ENCODE results near the gene PRRC2B. TPM values are rescaled to one million over a fixed set of nuclear protein-coding genes. Genes with fewer than 3 reads are reported as not detected.
A peak's percentile ranks its signal among the peaks of the same experiment; 100 is the strongest.

PRRC2B gene
- total RNA-seq, 6 experiments from 2014 or later: 53.7 to 82.6 (median 57.3) TPM

DNA sequence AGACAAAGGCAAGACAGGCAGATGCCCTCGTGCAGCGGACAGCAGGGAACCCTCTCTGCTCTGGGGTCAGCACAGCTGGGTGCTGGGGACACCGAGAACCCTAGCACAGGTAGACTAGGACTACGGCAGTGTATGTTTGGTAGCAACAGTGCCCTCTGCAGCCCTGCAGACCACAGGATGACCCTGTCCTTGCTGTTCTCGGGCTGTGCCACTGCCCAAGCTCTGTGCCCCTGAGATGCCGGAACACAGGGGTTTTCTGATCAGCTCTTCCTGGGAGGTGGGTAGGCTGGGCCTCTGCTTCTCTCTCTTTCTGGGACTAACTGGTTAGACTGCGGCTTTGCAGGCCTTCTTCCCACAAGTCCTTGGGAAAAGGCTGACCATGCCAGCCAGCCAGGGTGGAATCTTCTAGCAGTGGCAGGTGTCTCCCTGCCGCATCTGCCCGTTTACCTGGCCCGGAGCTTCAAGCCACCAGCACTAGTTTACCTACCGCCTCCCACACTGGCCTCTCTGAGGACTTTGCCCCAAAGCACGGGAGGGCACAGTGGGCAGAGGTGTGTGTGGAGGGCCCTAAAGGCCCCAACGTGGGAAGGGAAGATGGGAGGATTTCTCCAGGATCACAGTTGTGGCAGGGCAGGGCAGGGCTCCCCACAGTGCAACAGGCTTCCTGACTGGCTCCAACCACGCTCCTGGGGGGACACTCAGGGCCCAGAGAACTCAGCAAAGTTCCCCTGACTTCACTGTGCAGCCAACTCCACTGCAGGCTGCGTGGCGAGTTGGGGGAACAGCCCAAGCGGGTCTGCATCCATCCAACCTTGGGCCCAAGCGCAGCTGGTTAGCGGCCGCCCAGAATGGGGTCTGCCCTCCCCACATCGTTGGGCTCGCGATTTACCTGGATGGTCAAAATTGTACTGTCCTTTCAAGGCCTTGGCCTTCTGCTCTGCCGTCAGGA lies 136.0 kb downstream of the PRRC2B start:
- Histone ChIP-seq H3K27me3 (no peaks in the 10 kb centered on the region), H3K27ac (peak overlapping the region; percentile 70 to 86 (median 70)), H3K4me3 (peak overlapping the region; percentile 97 to 100 (median 99)), H3K9me3 (no peaks in the 10 kb centered on the region), H3K36me3 (peaks cover 0 to 43% (median 25%) of the 10 kb centered on the region in 4 donors), H3K4me1 (peaks cover 0 to 19% (median 7%) of the 10 kb centered on the region in 4 donors)
- peak; percentile 9 for TF ChIP-seq POLR2A (IDR thresholded peaks at IDR 0.05)
- TF ChIP-seq, protein P1, sequence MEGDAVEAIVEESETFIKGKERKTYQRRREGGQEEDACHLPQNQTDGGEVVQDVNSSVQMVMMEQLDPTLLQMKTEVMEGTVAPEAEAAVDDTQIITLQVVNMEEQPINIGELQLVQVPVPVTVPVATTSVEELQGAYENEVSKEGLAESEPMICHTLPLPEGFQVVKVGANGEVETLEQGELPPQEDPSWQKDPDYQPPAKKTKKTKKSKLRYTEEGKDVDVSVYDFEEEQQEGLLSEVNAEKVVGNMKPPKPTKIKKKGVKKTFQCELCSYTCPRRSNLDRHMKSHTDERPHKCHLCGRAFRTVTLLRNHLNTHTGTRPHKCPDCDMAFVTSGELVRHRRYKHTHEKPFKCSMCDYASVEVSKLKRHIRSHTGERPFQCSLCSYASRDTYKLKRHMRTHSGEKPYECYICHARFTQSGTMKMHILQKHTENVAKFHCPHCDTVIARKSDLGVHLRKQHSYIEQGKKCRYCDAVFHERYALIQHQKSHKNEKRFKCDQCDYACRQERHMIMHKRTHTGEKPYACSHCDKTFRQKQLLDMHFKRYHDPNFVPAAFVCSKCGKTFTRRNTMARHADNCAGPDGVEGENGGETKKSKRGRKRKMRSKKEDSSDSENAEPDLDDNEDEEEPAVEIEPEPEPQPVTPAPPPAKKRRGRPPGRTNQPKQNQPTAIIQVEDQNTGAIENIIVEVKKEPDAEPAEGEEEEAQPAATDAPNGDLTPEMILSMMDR (IDR thresholded peaks at IDR 0.05): no peak
- 29% methylated on average over 3 of the region's 24 CpGs for WGBS (ENCODE audit: insufficient coverage, low coverage, low lambda C conversion rate, missing lambda C conversion rate)
- ATAC-seq: peak; percentile 67 to 76 (median 70)
- intact Hi-C loops (cut with DNase I): no loop called here
- DNase-seq: peak; percentile 67 to 87 (median 85)

DNA sequence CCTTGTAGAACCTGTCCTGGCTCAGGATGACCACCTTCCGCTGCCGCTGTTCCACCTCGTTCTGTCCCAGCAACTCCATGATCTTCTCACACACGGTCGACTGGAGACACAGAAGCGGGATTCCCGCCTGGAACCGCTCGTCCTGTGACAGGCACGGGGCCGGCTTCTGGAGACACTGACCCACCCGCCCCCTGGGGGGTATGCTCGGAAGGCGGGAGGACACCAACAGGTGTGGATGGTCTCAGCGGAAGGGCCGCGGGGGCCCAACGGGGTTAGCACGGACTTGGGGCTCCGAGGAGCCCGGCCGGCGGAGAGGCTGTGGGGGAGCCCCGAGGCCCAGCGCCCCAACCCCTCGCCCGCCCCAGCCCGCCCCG lies 136.6 kb downstream of the PRRC2B start:
- H3K36me3 ChIP-seq: peaks cover 0 to 37% (median 22%) of the 10 kb centered on the region in 4 donors
- peak; percentile 19 to 45 (median 28) for ATAC-seq
- DNase-seq: peak in 2 of 3 donors; percentile 47 to 69
- H3K27ac ChIP-seq: peak overlapping the region; percentile 70 to 86 (median 70)
- H3K9me3 ChIP-seq: no peaks in the 10 kb centered on the region
- peak overlapping the region; percentile 97 to 100 (median 99) for H3K4me3 ChIP-seq
- no peak for TF ChIP-seq POLR2A (IDR thresholded peaks at IDR 0.05)
- TF ChIP-seq, protein P1 (IDR thresholded peaks at IDR 0.05): peak in 1 of 4 donors; percentile 16
- intact Hi-C loops (cut with DNase I): no loop called here
- peaks cover 0 to 19% (median 7%) of the 10 kb centered on the region in 4 donors for H3K4me1 ChIP-seq
- no peaks in the 10 kb centered on the region for H3K27me3 ChIP-seq
- no CpG with 5 or more reads among the region's 29 CpGs for WGBS (ENCODE audit: insufficient coverage, low coverage, low lambda C conversion rate, missing lambda C conversion rate)

DNA sequence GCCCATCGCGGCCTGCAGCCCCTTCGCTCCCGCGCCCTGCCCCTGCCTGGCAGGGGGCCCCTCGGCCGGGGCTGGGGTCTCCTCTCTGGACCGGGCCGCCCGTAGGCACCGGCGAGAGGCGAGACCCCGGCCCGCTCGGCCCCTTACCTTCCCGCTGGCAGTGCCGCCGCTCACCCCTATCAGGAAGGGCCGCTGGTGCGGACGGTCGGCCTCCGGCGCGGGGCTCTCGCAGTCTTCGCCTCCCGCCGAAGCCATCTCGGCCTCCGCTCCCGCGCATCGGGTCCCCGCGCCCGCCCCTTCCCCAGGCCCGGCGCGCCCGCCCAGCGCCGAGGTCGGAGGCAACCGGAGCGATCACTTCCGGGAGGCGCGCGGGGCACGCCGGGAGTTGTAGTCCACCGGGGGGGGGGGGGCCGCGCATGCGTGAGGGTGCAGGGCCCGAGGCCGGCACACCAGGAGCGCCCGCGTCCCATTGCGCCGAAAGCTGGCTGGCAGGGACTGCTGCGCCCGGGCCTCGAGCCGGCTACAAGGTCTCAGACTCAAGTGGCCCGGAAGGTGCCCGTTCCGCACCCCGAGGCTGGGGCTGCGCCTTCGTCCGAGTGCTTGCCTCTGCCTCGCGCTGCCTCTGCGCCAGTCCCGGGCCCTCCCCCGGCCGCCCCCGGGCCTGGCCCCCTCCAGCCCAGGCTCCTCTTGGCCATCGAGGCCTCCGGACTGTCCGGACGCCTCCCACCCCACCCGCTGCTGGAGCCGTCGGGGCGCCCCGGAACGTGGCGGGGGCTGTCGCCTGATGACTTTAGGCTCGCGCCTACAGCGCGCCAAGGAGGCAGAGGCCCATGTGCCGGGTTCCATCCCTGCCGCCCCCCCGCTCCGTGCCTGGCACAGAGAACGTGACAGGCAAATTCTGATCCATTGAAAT lies 137.3 kb downstream of the PRRC2B start, which contains the start of gene UCK1:
Gene UCK1, minus strand, starts transcription at position 344 of the 913 bp plus-strand sequence. Its CDS starts 89 bp downstream, at position 255.
- peak; percentile 88 to 91 (median 90) for ATAC-seq
- H3K4me3 ChIP-seq: peak within 1 kb of the TSS; percentile 97 to 100 (median 99)
- DNase-seq: peak; percentile 81 to 85 (median 85)
- H3K4me1 ChIP-seq: peaks cover 0 to 19% (median 7%) of the 10 kb centered on the region in 4 donors
- H3K27ac ChIP-seq: peak within 1 kb of the TSS; percentile 70 to 86 (median 70)
- intact Hi-C loops (cut with DNase I): no loop called here
- 4% methylated on average over 9 of the region's 103 CpGs for WGBS (ENCODE audit: insufficient coverage, low coverage, low lambda C conversion rate, missing lambda C conversion rate)
- H3K36me3 ChIP-seq: peaks cover 0 to 30% (median 19%) of the 10 kb centered on the region in 4 donors
- H3K9me3 ChIP-seq: no peaks in the 10 kb centered on the region
- TF ChIP-seq, protein P1 (IDR thresholded peaks at IDR 0.05): no peak
- peak; percentile 79 for TF ChIP-seq POLR2A (IDR thresholded peaks at IDR 0.05)
- H3K27me3 ChIP-seq: no peaks in the 10 kb centered on the region

DNA sequence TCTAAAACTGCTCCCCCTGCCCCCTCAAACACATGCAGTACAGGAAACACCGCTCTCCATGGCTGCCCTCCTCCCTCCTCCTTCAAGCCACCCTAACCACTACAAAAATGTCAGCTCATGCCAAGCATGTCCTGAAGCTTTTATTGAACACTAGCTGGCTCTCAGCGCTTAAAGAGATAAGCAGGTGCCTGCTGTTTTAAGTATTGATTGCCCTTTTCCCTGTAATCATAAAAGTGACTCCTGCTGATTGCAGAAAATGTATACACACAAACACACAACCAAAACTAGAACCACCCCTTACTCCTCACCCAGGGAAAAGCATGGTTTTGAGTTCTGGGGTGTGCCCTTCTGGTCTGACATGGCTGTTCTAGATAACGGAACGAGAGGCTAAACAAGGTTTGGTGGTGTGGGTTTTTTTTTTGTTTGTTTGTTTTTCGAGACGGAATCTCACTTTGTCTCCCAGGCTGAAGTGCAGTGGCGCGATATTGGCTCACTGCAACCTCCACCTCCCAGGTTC lies 140.9 kb downstream of the PRRC2B start:
- Histone ChIP-seq H3K27ac (peak overlapping the region in 2 of 3 donors; percentile 43 to 49), H3K27me3 (no peaks in the 10 kb centered on the region), H3K9me3 (no peaks in the 10 kb centered on the region), H3K4me3 (peak overlapping the region in 2 of 3 donors; percentile 3 to 20), H3K4me1 (peaks cover 0 to 13% (median 3%) of the 10 kb centered on the region in 4 donors), H3K36me3 (no peaks in the 10 kb centered on the region)
- intact Hi-C loops (cut with DNase I): no loop called here
- TF ChIP-seq POLR2A (IDR thresholded peaks at IDR 0.05): no peak
- TF ChIP-seq, protein P1 (IDR thresholded peaks at IDR 0.05): no peak
- ATAC-seq (peak; percentile 23 to 42 (median 30)), DNase-seq (peak in 1 of 3 donors; percentile 49)
- WGBS (ENCODE audit: insufficient coverage, low coverage, low lambda C conversion rate, missing lambda C conversion rate): 16% methylated on average over 8 of the region's 8 CpGs

All from right lobe of liver (tissue), 6 donors.